Measurements from ENCODE around the gene TUBA4A.

- no peak for TF ChIP-seq POLR2A (IDR thresholded peaks at IDR 0.05)
- no peak for TF ChIP-seq CTCF (IDR thresholded peaks at IDR 0.05)
These were observed 20.7 kb upstream of the TUBA4A start for GRCh38 chr2:219274361-219274921.
